HepG2 (cell line): ENCODE results near the gene CDA. TPM values are rescaled to one million over a fixed set of nuclear protein-coding genes. Genes with fewer than 3 reads are reported as not detected.

Experiments
- E2F1 ChIP-seq: sonication (generic); formaldehyde crosslinking; IDR thresholded peaks from 2 replicates; pipeline ENCODE4 v1.5.0; 2020; ENCODE audit warnings: missing genetic modification reagents
- MEIS1 ChIP-seq: sonication (generic); formaldehyde crosslinking; IDR thresholded peaks from 2 replicates; pipeline ENCODE4 v1.9.0; 2021; ENCODE audit warnings: mild to moderate bottlenecking, missing genetic modification reagents, moderate library complexity, borderline replicate concordance
- MYNN ChIP-seq: sonication (generic); formaldehyde crosslinking; IDR thresholded peaks from 2 replicates; pipeline ENCODE4 v1.4.0; 2020; ENCODE audit warnings: mild to moderate bottlenecking, low read depth, missing genetic modification reagents
- NKX3-1 ChIP-seq: sonication (generic); formaldehyde crosslinking; IDR thresholded peaks from 2 replicates; pipeline ENCODE4 v1.5.0; 2020; ENCODE audit warnings: missing genetic modification reagents
- PHF5A ChIP-seq: IDR thresholded peaks from one replicate; pipeline ENCODE4 v1.6.1; 2018; ENCODE audit warnings: low read depth, missing genetic modification reagents; ENCODE audit not compliant: unreplicated experiment
- PLRG1 ChIP-seq: fragments of 450-650 bp; conservative IDR thresholded peaks from 2 replicates; pipeline ENCODE4 v1.6.1; 2016
- TERF1 ChIP-seq: sonication (generic); formaldehyde crosslinking; IDR thresholded peaks from 2 replicates; pipeline ENCODE4 v1.8.0; 2022; ENCODE audit warnings: mild to moderate bottlenecking, missing genetic modification reagents, moderate library complexity
- THAP11 ChIP-seq: IDR thresholded peaks from 2 replicates; pipeline ENCODE4 v1.6.1; 2016; ENCODE audit warnings: missing biosample characterization, missing genetic modification reagents
- ZNF12 ChIP-seq: sonication (generic); formaldehyde crosslinking; IDR thresholded peaks from 2 replicates; pipeline ENCODE4 v1.5.0; 2020; ENCODE audit warnings: missing genetic modification reagents
- ZNF230 ChIP-seq: sonication (generic); formaldehyde crosslinking; IDR thresholded peaks from 2 replicates; pipeline ENCODE4 v1.4.0; 2020; ENCODE audit warnings: mild to moderate bottlenecking, missing genetic modification reagents
- ZNF33B ChIP-seq: sonication (generic); formaldehyde crosslinking; IDR thresholded peaks from 2 replicates; pipeline ENCODE4 v1.5.1; 2020; ENCODE audit warnings: mild to moderate bottlenecking, missing genetic modification reagents
- ZNF496 ChIP-seq: sonication (generic); formaldehyde crosslinking; IDR thresholded peaks from 2 replicates; pipeline ENCODE4 v1.8.1; 2023; ENCODE audit warnings: mild to moderate bottlenecking, moderate library complexity, missing genetic modification reagents; ENCODE audit not compliant: insufficient replicate concordance
- ZNF543 ChIP-seq: sonication (generic); formaldehyde crosslinking; IDR thresholded peaks from 2 replicates; pipeline ENCODE4 v1.4.0; 2020; ENCODE audit warnings: mild to moderate bottlenecking, missing genetic modification reagents
- ZNF564 ChIP-seq: sonication (generic); formaldehyde crosslinking; IDR thresholded peaks from 2 replicates; pipeline ENCODE4 v1.8.1; 2023; ENCODE audit warnings: mild to moderate bottlenecking, missing genetic modification reagents
- ZNF576 ChIP-seq: sonication (generic); formaldehyde crosslinking; IDR thresholded peaks from 2 replicates; pipeline ENCODE4 v1.4.0; 2020; ENCODE audit warnings: mild to moderate bottlenecking, missing genetic modification reagents
- ZNF607 ChIP-seq: sonication (generic); formaldehyde crosslinking; IDR thresholded peaks from 2 replicates; pipeline ENCODE4 v1.5.1; 2020; ENCODE audit warnings: missing genetic modification reagents, mild to moderate bottlenecking, borderline replicate concordance
- ZNF713 ChIP-seq: sonication (generic); formaldehyde crosslinking; IDR thresholded peaks from 2 replicates; pipeline ENCODE4 v1.4.0; 2020; ENCODE audit warnings: mild to moderate bottlenecking, missing genetic modification reagents
- ZNF792 ChIP-seq: IDR thresholded peaks from 2 replicates; pipeline ENCODE4 v1.6.1; 2016
- polyA plus RNA-seq, 8 experiments: library from polyadenylated mRNA; depleted of rRNA in 3 of 8; stranded (reverse) in 7 of 8; unstranded in 1 of 8; fragments of >200 nt; fragmentation: Illumina TruSeq in 4 of 8; extraction: Trizol in 4 of 8; gene quantifications; 2 replicates each; pipeline versions ENCODE4 v1.2.1 to v1.2.3, GENCODE V29; 2011 to 2016; ENCODE audit warnings: low read depth in 4 of 8, missing spikeins in 1 of 8, mixed read lengths in 1 of 8; ENCODE audit not compliant: insufficient read depth in 1 of 8
- total RNA-seq, 5 experiments: library from RNA; depleted of rRNA; stranded (reverse); fragments of >200 nt; fragmentation: Illumina TruSeq; extraction: Trizol; gene quantifications; 2 replicates each; pipeline ENCODE4 v1.2.3, GENCODE V29; 2016; ENCODE audit warnings: low read depth in 1 of 5
- TF ChIP-seq, protein P1 (sequence below): sonication (generic); formaldehyde crosslinking; IDR thresholded peaks from 2 replicates; pipeline ENCODE4 v1.5.0; 2020; ENCODE audit warnings: missing genetic modification reagents, mild to moderate bottlenecking, borderline replicate concordance
- TF ChIP-seq, protein P2 (sequence below): sonication (generic); formaldehyde crosslinking; IDR thresholded peaks from 2 replicates; pipeline ENCODE4 v1.5.0; 2020; ENCODE audit warnings: mild to moderate bottlenecking, missing genetic modification reagents
- TF ChIP-seq, protein P3 (sequence below): sonication (generic); formaldehyde crosslinking; IDR thresholded peaks from 2 replicates; pipeline ENCODE4 v1.4.0; 2020; ENCODE audit warnings: missing genetic modification reagents

CDA gene
- total and polyA plus RNA-seq, 2 of the 13 experiments (the other 11 are each of a cell fraction or from before 2014, with no cell fraction given): 0.66 to 2.1 TPM

DNA sequence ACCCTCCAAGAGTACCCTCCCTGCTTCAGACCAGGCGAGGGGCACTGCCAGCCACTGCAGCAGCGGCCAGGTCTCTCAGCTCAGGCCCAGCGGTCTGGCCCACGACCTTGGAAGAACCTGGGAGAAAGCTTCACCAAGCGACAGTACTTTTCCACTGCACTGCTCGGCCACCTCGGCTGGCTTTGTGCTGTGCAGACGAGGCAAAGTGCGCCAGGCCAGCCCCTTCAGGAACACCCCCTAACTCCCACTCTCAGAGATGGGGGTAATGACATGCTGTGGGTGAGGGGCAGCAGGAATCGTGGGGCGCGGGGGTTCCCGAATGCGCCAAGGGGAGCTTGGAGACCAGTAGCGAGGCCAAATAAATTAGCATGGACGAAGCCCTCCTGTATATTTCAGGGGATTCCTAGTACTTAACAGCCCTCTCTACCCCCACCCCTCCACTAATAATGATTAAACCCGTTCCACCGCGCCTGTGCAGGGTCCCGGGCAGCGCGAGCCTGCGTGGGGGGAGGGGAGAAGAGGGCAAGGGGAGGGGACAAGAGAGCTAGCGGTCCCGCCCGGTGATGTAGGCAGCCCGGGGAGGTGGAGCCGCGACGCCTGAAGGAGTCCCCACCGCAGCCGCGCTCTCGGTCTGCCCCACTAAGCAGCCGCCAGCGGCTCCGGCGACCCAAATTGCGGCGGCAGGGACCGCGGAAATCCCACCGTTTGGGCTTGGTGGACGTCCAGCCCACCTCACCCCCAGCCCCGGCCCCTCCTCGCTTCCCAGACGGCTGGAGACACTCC is 36.8 kb upstream of the CDA start, which contains the start of gene FAM43B (continued):
- TF ChIP-seq MEIS1 (CRISPR knock-in tag): 0 out of 2 replicates have a peak, but pooled peaks have one; percentile 9
- TF ChIP-seq MYNN (CRISPR knock-in tag): no peak
- TF ChIP-seq, protein P1, sequence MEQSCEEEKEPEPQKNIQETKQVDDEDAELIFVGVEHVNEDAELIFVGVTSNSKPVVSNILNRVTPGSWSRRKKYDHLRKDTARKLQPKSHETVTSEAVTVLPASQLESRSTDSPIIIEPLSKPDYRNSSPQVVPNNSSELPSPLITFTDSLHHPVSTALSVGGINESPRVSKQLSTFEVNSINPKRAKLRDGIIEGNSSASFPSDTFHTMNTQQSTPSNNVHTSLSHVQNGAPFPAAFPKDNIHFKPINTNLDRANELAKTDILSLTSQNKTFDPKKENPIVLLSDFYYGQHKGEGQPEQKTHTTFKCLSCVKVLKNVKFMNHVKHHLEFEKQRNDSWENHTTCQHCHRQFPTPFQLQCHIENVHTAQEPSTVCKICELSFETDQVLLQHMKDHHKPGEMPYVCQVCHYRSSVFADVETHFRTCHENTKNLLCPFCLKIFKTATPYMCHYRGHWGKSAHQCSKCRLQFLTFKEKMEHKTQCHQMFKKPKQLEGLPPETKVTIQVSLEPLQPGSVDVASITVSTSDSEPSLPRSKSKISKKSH: peak; percentile 63
- no peak for TF ChIP-seq TERF1 (CRISPR knock-in tag)
- TF ChIP-seq ZNF543 (CRISPR knock-in tag): no peak
- no peak for TF ChIP-seq PHF5A
- TF ChIP-seq ZNF230: no peak
- no peak for TF ChIP-seq ZNF607 (CRISPR knock-in tag)
- TF ChIP-seq PLRG1: no peak
- TF ChIP-seq THAP11: peak; percentile 65; the same call in 1 of the 2 replicates
- TF ChIP-seq, protein P2, sequence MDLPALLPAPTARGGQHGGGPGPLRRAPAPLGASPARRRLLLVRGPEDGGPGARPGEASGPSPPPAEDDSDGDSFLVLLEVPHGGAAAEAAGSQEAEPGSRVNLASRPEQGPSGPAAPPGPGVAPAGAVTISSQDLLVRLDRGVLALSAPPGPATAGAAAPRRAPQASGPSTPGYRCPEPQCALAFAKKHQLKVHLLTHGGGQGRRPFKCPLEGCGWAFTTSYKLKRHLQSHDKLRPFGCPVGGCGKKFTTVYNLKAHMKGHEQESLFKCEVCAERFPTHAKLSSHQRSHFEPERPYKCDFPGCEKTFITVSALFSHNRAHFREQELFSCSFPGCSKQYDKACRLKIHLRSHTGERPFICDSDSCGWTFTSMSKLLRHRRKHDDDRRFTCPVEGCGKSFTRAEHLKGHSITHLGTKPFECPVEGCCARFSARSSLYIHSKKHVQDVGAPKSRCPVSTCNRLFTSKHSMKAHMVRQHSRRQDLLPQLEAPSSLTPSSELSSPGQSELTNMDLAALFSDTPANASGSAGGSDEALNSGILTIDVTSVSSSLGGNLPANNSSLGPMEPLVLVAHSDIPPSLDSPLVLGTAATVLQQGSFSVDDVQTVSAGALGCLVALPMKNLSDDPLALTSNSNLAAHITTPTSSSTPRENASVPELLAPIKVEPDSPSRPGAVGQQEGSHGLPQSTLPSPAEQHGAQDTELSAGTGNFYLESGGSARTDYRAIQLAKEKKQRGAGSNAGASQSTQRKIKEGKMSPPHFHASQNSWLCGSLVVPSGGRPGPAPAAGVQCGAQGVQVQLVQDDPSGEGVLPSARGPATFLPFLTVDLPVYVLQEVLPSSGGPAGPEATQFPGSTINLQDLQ: no peak
- peak; percentile 80; the same call in 1 of the 2 replicates for TF ChIP-seq ZNF564
- TF ChIP-seq ZNF12: peak; percentile 70; the same call in 1 of the 2 replicates
- TF ChIP-seq, protein P3, sequence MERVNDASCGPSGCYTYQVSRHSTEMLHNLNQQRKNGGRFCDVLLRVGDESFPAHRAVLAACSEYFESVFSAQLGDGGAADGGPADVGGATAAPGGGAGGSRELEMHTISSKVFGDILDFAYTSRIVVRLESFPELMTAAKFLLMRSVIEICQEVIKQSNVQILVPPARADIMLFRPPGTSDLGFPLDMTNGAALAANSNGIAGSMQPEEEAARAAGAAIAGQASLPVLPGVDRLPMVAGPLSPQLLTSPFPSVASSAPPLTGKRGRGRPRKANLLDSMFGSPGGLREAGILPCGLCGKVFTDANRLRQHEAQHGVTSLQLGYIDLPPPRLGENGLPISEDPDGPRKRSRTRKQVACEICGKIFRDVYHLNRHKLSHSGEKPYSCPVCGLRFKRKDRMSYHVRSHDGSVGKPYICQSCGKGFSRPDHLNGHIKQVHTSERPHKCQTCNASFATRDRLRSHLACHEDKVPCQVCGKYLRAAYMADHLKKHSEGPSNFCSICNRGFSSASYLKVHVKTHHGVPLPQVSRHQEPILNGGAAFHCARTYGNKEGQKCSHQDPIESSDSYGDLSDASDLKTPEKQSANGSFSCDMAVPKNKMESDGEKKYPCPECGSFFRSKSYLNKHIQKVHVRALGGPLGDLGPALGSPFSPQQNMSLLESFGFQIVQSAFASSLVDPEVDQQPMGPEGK: peak; percentile 53
- no peak for TF ChIP-seq ZNF33B (CRISPR knock-in tag)
- TF ChIP-seq E2F1: peak; percentile 56; the same call in 1 of the 2 replicates
- TF ChIP-seq ZNF792 (CRISPR knock-in tag): 0 out of 2 replicates have a peak, but pooled peaks have one; percentile 14
- no peak for TF ChIP-seq ZNF713 (CRISPR knock-in tag)
- no peak; the same call in 1 of the 2 replicates for TF ChIP-seq NKX3-1 (CRISPR knock-in tag)
- TF ChIP-seq ZNF496 (CRISPR knock-in tag): no peak
- no peak for TF ChIP-seq ZNF576 (CRISPR knock-in tag)
